Fibroblast of peridontal ligament (primary cell): ENCODE results near the gene DIP2C.
A peak's percentile ranks its signal among the peaks of the same experiment; 100 is the strongest.

Experiments
- DNase-seq: peaks from one replicate; pipeline ENCODE4 v3.0.0-alpha.2; 2010; ENCODE audit errors: extremely low read depth

Gene DIP2C, protein sequence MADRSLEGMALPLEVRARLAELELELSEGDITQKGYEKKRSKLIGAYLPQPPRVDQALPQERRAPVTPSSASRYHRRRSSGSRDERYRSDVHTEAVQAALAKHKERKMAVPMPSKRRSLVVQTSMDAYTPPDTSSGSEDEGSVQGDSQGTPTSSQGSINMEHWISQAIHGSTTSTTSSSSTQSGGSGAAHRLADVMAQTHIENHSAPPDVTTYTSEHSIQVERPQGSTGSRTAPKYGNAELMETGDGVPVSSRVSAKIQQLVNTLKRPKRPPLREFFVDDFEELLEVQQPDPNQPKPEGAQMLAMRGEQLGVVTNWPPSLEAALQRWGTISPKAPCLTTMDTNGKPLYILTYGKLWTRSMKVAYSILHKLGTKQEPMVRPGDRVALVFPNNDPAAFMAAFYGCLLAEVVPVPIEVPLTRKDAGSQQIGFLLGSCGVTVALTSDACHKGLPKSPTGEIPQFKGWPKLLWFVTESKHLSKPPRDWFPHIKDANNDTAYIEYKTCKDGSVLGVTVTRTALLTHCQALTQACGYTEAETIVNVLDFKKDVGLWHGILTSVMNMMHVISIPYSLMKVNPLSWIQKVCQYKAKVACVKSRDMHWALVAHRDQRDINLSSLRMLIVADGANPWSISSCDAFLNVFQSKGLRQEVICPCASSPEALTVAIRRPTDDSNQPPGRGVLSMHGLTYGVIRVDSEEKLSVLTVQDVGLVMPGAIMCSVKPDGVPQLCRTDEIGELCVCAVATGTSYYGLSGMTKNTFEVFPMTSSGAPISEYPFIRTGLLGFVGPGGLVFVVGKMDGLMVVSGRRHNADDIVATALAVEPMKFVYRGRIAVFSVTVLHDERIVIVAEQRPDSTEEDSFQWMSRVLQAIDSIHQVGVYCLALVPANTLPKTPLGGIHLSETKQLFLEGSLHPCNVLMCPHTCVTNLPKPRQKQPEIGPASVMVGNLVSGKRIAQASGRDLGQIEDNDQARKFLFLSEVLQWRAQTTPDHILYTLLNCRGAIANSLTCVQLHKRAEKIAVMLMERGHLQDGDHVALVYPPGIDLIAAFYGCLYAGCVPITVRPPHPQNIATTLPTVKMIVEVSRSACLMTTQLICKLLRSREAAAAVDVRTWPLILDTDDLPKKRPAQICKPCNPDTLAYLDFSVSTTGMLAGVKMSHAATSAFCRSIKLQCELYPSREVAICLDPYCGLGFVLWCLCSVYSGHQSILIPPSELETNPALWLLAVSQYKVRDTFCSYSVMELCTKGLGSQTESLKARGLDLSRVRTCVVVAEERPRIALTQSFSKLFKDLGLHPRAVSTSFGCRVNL (N-terminal part only)

GRCh38 chr10:689452-690371 is at the start of gene DIP2C:
Gene DIP2C, minus strand, starts transcription at chr10:689668. Its CDS starts 90 bp downstream, at chr10:689578.
- peak; percentile 68 for DNase-seq

- peak; percentile 60 for DNase-seq
These were observed 45.0 kb upstream of the DIP2C start for GRCh38 chr10:734481-734880.

- no peak for DNase-seq
These were observed 43.6 kb upstream of the DIP2C start for GRCh38 chr10:733086-733485.

DNA sequence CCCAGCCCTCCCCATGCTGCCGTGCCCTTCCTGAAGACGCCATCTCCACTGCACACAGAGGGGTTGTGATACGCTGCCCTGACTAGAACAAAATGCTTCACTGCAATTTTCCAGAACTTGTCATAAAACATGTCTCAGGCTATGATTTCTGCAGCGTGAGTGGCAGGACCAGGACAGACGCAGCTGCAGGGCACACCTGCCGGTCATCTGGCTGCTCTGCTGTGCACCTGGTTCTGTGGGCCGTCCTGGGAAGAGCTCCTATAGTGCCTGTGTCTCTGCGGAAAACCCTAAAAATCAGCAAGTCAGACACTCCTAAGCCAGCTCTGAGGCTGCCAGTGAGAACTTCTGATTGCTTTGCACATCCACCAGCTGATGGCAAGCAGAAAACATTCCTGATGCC is 39.7 kb upstream of the DIP2C start:
- no peak for DNase-seq

DNA sequence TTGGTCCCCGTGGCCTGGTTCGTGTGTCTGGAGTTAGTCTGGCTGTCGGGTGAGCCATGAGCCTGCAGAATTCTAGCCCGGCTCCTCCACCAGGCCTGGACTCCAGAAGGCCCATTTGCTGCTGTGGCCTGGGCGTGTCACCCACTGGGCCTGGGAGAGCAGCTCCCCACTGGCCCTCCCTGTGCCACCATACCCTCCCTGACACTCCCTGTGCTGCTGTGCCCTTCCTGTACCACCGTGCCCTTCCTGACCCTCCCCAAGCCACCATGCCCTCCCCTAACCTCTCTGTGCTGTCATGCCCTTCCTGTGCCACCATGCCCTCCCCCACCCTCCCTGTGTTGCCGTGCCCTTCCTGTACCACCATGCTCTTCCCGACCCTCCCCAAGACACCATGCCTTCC is 39.1 kb upstream of the DIP2C start:
- DNase-seq: no peak

GRCh38 chr10:727162-727790 is 37.8 kb upstream of the DIP2C start:
- DNase-seq: no peak

- DNase-seq: peak; percentile 2
These were observed 36.3 kb upstream of the DIP2C start for GRCh38 chr10:725786-726185.

DNA sequence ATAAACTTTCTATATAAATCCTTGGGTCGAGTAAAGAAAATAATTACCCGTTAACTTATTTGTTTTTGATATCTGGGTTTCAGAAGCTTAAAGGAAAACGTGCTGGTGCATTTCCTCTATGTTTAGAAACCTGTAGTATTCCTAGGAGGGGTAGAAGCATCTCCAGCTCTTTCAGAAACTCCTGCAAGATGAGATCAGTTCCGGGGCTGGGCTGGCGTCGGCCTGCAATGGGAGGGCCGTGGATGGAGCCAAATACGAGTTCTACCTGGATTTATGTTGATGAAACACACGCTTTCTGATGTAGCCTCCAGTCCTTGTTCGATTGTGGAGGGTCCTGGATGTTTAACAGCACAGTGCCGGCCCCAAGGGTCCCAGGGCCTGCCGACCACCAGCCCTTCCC is 35.8 kb upstream of the DIP2C start:
- no peak for DNase-seq

GRCh38 chr10:723973-724372 is 34.5 kb upstream of the DIP2C start:
- DNase-seq: no peak

DNA sequence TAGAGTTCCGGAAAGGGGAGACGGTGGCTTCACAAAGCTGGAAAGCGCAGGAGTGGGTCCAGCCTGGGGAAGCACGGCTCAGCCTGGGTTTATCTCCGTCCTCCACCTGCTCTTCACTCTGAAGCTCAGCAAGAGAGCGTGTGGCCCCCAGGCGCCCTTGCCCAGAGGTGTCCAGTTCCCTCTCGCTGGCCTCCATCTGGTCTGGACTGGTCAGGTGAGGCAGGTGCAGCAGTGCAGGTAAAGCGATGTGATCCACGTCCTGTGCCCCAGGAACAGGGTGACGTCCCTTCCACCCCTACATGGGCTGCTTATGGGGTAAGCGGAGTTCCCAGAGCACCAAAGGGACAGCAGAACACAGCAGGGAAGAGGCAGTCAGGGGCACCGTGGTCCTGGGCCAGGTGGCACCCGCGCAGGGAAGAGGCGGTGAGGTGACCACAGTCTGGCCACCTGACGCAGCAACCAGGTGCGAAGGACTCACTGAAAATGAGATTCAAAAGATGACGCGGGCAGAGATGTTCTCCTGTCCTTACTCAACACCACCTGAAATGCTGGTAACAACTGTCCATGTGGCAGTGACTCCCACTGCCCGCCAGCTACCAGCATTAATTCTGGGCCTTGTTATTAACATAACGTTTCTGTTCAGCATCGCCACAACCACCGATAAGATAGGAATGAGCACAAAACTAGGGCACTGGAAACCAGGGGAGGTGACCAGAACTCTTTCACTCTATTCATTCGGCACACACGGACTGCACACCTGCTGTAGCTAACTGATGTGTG is 33.0 kb upstream of the DIP2C start:
- no peak for DNase-seq

DNA sequence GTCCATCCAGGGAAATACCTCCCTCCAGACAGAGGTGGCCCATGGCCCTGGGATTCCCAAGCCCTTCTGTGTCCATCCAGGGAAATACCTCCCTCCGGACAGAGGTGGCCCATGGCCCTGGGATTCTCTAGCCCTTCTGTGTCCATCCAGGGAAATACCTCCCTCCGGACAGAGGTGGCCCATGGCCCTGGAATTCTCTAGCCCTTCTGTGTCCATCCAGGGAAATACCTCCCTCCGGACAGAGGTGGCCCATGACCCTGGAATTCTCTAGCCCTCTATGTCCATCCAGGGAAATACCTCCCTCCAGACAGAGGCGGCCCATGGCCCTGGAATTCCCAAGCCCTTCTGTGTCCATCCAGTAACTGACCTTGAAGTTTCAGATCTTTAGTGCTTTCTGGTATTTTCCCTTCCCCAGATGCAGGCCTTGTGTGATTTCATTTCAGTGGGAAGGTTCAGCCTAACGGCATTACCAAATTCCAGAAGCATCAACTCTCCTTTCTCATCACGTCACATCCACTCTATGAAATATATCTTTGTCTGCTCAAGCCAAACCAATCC is 28.8 kb upstream of the DIP2C start:
- DNase-seq: no peak

DNA sequence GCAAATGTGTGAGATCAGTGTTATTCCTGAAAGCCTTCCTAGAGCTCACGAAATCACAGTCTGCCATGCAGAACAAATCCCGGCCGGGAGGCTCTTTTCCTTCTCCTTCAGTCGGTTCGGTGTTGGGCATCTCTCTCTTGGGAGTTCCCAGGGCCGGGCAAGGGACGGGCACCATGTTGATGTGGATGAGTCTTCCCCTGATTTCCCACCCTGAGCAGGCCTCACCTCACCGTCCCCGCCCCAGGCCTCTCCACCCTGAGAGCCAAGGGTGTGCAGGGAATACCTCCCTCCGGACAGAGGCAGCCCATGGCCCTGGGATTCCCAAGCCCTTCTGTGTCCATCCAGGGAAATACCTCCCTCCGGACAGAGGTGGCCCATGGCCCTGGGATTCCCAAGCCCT is 28.0 kb upstream of the DIP2C start:
- DNase-seq: no peak

DNA sequence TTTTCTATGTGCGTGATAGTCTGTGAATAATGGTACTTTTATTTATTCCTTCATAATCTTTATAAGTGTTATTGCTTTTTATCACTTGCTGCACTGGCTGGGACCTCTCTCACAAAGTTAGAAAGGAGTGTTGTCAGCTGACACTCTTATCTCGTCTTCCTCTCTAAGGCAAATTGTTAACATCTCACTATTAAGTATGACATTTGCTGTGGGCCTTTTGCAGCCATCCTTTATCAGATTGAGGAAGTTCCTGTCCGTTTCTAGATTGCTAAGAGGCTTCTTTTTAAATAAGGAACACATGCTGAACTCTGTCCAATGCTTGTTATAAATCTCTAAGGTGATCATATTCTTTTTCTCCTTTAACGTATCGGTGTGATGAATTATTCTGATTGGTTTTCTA is 27.4 kb upstream of the DIP2C start:
- no peak for DNase-seq

GRCh38 chr10:714214-714613 is 24.7 kb upstream of the DIP2C start:
- no peak for DNase-seq

- no peak for DNase-seq
These were observed 23.1 kb upstream of the DIP2C start for GRCh38 chr10:712575-712974.

DNA sequence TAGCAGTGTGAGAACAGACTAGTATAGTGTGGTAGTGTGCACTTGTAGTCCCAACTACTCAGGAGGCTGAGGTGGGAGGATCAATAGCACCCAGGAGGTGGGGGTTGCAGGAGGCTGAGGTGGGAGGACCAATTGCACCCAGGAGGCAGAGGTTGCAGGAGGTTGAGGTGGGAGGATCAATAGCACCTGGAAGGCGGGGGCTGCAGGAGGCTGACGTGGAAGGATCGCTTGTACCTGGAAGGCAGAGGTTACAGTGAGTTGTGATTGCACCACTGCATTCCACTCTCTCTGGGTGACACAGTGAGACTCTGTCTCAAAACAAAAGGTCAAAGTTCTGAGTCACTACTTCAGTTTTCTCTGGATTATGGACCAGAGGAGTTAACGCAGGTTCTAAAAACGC is 22.6 kb upstream of the DIP2C start:
- DNase-seq: no peak

DNA sequence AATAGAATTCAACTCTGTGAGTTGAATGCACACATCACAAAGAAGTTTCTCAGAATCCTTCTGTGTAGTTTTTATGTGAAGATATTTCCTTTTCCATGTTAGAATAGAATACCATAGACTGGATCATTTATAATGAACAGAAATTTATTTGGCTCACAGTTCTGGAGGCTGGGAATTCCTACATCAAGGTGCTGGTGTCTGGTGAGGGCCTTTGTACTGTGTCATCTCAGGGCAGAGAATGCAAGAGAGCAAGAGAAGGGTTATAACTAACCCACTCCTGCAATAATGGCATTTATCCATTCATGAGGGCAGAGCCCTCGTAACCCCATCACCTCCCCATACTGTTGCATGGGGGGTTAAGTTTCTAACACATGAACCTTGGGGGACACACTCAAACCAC is 18.4 kb upstream of the DIP2C start:
- no peak for DNase-seq

- no peak for DNase-seq
These were observed 18.0 kb upstream of the DIP2C start for GRCh38 chr10:707456-707855.

- DNase-seq: no peak
These were observed 13.7 kb upstream of the DIP2C start for GRCh38 chr10:703118-703517.
